IMR-90 (cell line): ENCODE data around the gene FAM184A. TPM values are rescaled to one million over a fixed set of nuclear protein-coding genes. Genes with fewer than 3 reads are reported as not detected.

Source experiments
- ATAC-seq: fragments of 200-7000 bp; cut with Tn5 transposase; 2 replicates; pipeline ENCODE4 v1.9.1; 2020; ENCODE audit warnings: low read depth, mild to moderate bottlenecking, moderate library complexity
- BruUV-seq: library from RNA; stranded (reverse); fragments of 400-500 nt; replicated peaks from 2 replicates; lab custom pipeline; 2021; lab: Mats Ljungman, UMichigan
- CTCF ChIA-PET: fragments of 300-600 bp; formaldehyde crosslinking; extraction: SDS; loops from one replicate; lab custom pipeline; 2021; ENCODE audit warnings: antibody characterized with exemption; lab: Yijun Ruan, JAX
- POLR2A ChIA-PET: fragments of 300-600 bp; sonication (Branson Sonifier 250); formaldehyde crosslinking; loops from one replicate; lab custom pipeline; 2022; ENCODE audit warnings: antibody characterized with exemption; ENCODE audit not compliant: unreplicated experiment; lab: Charles Lee
- DNase-seq: peaks from one replicate; pipeline ENCODE4 v3.0.0; 2013
- H2AFZ ChIP-seq: replicated peaks from 2 replicates; pipeline ENCODE3; 2013; ENCODE audit warnings: low read length, mild to moderate bottlenecking; ENCODE audit not compliant: poor library complexity
- H2AK5ac ChIP-seq: 2 replicates; pipeline ENCODE4 v1.6.1; 2013; ENCODE audit warnings: low read depth, low read length, inconsistent platforms
- H2AK9ac ChIP-seq: replicated peaks from 2 replicates; pipeline ENCODE3; 2013; ENCODE audit warnings: mild to moderate bottlenecking, low read depth, low read length, moderate library complexity; ENCODE audit not compliant: poor library complexity
- H2BK120ac ChIP-seq: 2 replicates; pipeline ENCODE4 v1.6.1; 2013; ENCODE audit warnings: low read depth, low read length, inconsistent platforms
- H2BK15ac ChIP-seq: 3 replicates; pipeline ENCODE4 v1.6.1; 2013; ENCODE audit warnings: low read depth, low read length, inconsistent platforms
- H2BK20ac ChIP-seq: 2 replicates; pipeline ENCODE4 v1.6.1; 2013; ENCODE audit warnings: low read depth, mild to moderate bottlenecking, inconsistent platforms, low read length, moderate library complexity
- H2BK5ac ChIP-seq: 2 replicates; pipeline ENCODE4 v1.6.1; 2013; ENCODE audit warnings: mild to moderate bottlenecking, low read depth, low read length, inconsistent platforms; ENCODE audit not compliant: poor library complexity, severe bottlenecking
- H3K14ac ChIP-seq: replicated peaks from 2 replicates; pipeline ENCODE4 v1.6.1; 2013; ENCODE audit warnings: low read depth, low read length, inconsistent platforms
- H3K18ac ChIP-seq: 2 replicates; pipeline ENCODE4 v1.6.1; 2013; ENCODE audit warnings: low read depth, low read length, control low read depth
- H3K23ac ChIP-seq: 2 replicates; pipeline ENCODE4 v1.6.1; 2013; ENCODE audit warnings: low read depth, low read length, inconsistent platforms
- H3K27ac ChIP-seq: 2 replicates; pipeline ENCODE4 v1.5.1; 2013; ENCODE audit warnings: mild to moderate bottlenecking, control low read depth, low read length; ENCODE audit not compliant: insufficient read depth
- H3K27me3 ChIP-seq: 2 replicates; pipeline ENCODE4 v1.6.1; 2013; ENCODE audit warnings: low read length; ENCODE audit not compliant: control insufficient read depth, insufficient read depth
- H3K36me3 ChIP-seq: 2 replicates; pipeline ENCODE4 v1.6.1; 2013; ENCODE audit warnings: low read length, mixed read lengths; ENCODE audit not compliant: control insufficient read depth, insufficient read depth
- H3K4ac ChIP-seq: 2 replicates; pipeline ENCODE4 v1.6.1; 2013; ENCODE audit warnings: low read depth, low read length, inconsistent platforms
- H3K4me1 ChIP-seq: 2 replicates; pipeline ENCODE4 v1.6.1; 2013; ENCODE audit warnings: low read length, mixed read lengths; ENCODE audit not compliant: control insufficient read depth, insufficient read depth
- H3K4me2 ChIP-seq: 2 replicates; pipeline ENCODE4 v1.6.1; 2013; ENCODE audit warnings: low read depth, mild to moderate bottlenecking, control low read depth, low read length, moderate library complexity
- H3K4me3 ChIP-seq: 2 replicates; pipeline ENCODE4 v1.5.1; 2013; ENCODE audit warnings: low read depth, mild to moderate bottlenecking, control low read depth, low read length, moderate library complexity; ENCODE audit not compliant: insufficient read depth
- H3K56ac ChIP-seq: 2 replicates; pipeline ENCODE4 v1.6.1; 2013; ENCODE audit warnings: low read length, inconsistent platforms; ENCODE audit not compliant: insufficient read depth; ENCODE audit errors: extremely low read depth
- H3K79me1 ChIP-seq, 2 experiments: 2 replicates each; pipeline ENCODE4 v1.6.1; 2013; ENCODE audit warnings: low read length in 2 of 2, inconsistent platforms in 1 of 2, low read depth in 1 of 2
- H3K9ac ChIP-seq: 2 replicates; pipeline ENCODE4 v1.6.1; 2013; ENCODE audit warnings: low read depth, low read length, control low read depth
- H3K9me1 ChIP-seq: 2 replicates; pipeline ENCODE4 v1.6.1; 2013; ENCODE audit warnings: low read length, inconsistent platforms; ENCODE audit not compliant: insufficient read depth
- H3K9me3 ChIP-seq: 2 replicates; pipeline ENCODE4 v1.6.1; 2013; ENCODE audit warnings: low read length; ENCODE audit not compliant: control insufficient read depth, insufficient read depth
- H4K20me1 ChIP-seq: 2 replicates; pipeline ENCODE4 v1.6.1; 2013; ENCODE audit warnings: low read length, inconsistent platforms; ENCODE audit not compliant: insufficient read depth
- H4K5ac ChIP-seq: 2 replicates; pipeline ENCODE4 v1.6.1; 2013; ENCODE audit warnings: mild to moderate bottlenecking, low read depth, low read length, control low read depth
- H4K8ac ChIP-seq, 2 experiments: 2 replicates each; pipeline ENCODE4 v1.6.1; 2013; ENCODE audit warnings: low read depth in 2 of 2, low read length in 2 of 2, control low read depth in 1 of 2, inconsistent platforms in 1 of 2
- H4K91ac ChIP-seq: 2 replicates; pipeline ENCODE4 v1.6.1; 2013; ENCODE audit warnings: low read depth, low read length, inconsistent platforms; ENCODE audit not compliant: insufficient read depth
- CEBPB ChIP-seq: IDR thresholded peaks from 2 replicates; pipeline ENCODE4 v1.6.1; 2012; ENCODE audit warnings: low read depth, low read length, improper control_type of control experiment
- CTCF ChIP-seq: conservative IDR thresholded peaks from 2 replicates; pipeline ENCODE4 v1.5.1; 2012; ENCODE audit warnings: mild to moderate bottlenecking, low read depth, low read length, improper control_type of control experiment
- MAFK ChIP-seq: IDR thresholded peaks from 2 replicates; pipeline ENCODE4 v1.6.1; 2012; ENCODE audit warnings: low read depth, low read length, improper control_type of control experiment
- RAD21 ChIP-seq: IDR thresholded peaks from 2 replicates; pipeline ENCODE4 v1.6.1; 2012; ENCODE audit warnings: low read length, improper control_type of control experiment
- whole genome bisulfite sequencing, 2 experiments: methylation state at CpG; one replicate each; pipeline versions ENCODE4 v1.1.5 to v1.1.7; 2013; ENCODE audit warnings: missing lambda C conversion rate in 2 of 2; ENCODE audit not compliant: insufficient read length in 1 of 2; ENCODE audit errors: extremely low coverage in 2 of 2; 5-methylcytosine and 5-hydroxymethylcytosine counted together
- dilution Hi-C: fragments of 300-500 bp; cut with HindIII; formaldehyde crosslinking; loops from one replicate; pipeline ENCODE4 v1.14.3; 2018; ENCODE audit warnings: low sequenced_read_pairs; ENCODE audit not compliant: unreplicated experiment
- in situ Hi-C: fragments of 300-500 bp; cut with MboI; formaldehyde crosslinking; loops from 3 replicates; pipeline ENCODE4 v1.14.3; 2019; ENCODE audit warnings: low sequenced_read_pairs, inconsistent platforms, mixed read lengths
- intact Hi-C: fragments of 100-400 bp; cut with micrococcal nuclease; formaldehyde crosslinking; loops from 2 replicates; pipeline ENCODE4 v1.10.0; 2022
- polyA plus RNA-seq, 3 experiments: library from polyadenylated mRNA; depleted of rRNA; stranded (reverse); fragments of >200 nt; gene quantifications; 2 replicates each; pipeline ENCODE4 v1.2.3, GENCODE V29; 2012; ENCODE audit warnings: low replicate concordance in 1 of 3
- total RNA-seq: library from RNA; depleted of rRNA; stranded (reverse); fragments of >200 nt; gene quantifications from 2 replicates; pipeline ENCODE4 v1.2.3, GENCODE V29; 2012

Gene FAM184A
- total and polyA plus RNA-seq, 2 of the 4 experiments (the other 2 are of a cell fraction), result 0.03 TPM; not detected in 1

GRCh38 chr6:119052292-119052889, 26.1 kb downstream of the FAM184A start:
- dilution Hi-C loops, result no loop called here
- TF ChIP-seq RAD21, result no peak
- no peak for TF ChIP-seq CEBPB
- TF ChIP-seq CTCF, result no peak
- no peak for TF ChIP-seq MAFK
- Histone ChIP-seq H3K9me1 (no peaks in the 10 kb centered on the region), H3K4me1 (no peaks in the 10 kb centered on the region), H3K4ac (no peak overlapping the region), H3K36me3 (no peaks in the 10 kb centered on the region), H3K23ac (no peak overlapping the region), H3K4me2 (no peak overlapping the region), H3K18ac (no peak overlapping the region), H3K27me3 (no peaks in the 10 kb centered on the region), H3K56ac (no peak overlapping the region), H4K91ac (no peak overlapping the region), H2BK120ac (no peak overlapping the region), H2BK20ac (no peak overlapping the region), H3K27ac (no peak overlapping the region), H3K14ac (no peak overlapping the region), H2AK5ac (no peak overlapping the region), H3K4me3 (no peak overlapping the region), H2BK15ac (no peak overlapping the region), H2AFZ (no peak overlapping the region), H3K79me1 (no peaks in the 10 kb centered on the region), H4K5ac (no peak overlapping the region), H3K9me3 (no peaks in the 10 kb centered on the region), H3K9ac (no peak overlapping the region), H4K8ac (no peak overlapping the region), H2AK9ac (no peak overlapping the region), H4K20me1 (no peaks in the 10 kb centered on the region), H2BK5ac (no peak overlapping the region)
- intact Hi-C loops, result no loop called here
- POLR2A ChIA-PET, result no interaction called here
- BruUV-seq, result no TSS peak
- in situ Hi-C loops, result no loop called here
- CTCF ChIA-PET, result no interaction called here
- no CpG with 5 or more reads among the region's 2 CpGs for WGBS, 2 experiments
- DNase-seq, result no peak
- ATAC-seq, result no peak
